Posterior vena cava (tissue), 2 donors: ENCODE data around the gene PPP1CA. TPM values are rescaled to one million over a fixed set of nuclear protein-coding genes. Genes with fewer than 3 reads are reported as not detected.

Experiments
- DNase-seq: peaks from one replicate; pipeline ENCODE4 v3.0.0-alpha.2; 2020; ENCODE audit warnings: low spot score
- intact Hi-C, 2 donors: fragments of 100-400 bp; cut with DNase I; formaldehyde crosslinking; loops; one replicate each; pipeline versions ENCODE4 v1.14.1 to v1.14.2; 2022 to 2023
- total RNA-seq, 2 donors: library from RNA; stranded (reverse); fragmentation: NEBNext Ultra II Directional; extraction: Animal tissue kit (Norgen Biotek cat#: 25700); gene quantifications; one replicate each; pipeline ENCODE4 v1.2.1, GENCODE V29; 2021
- donor health status: DM: yes; HTN: yes; CAD: no.
- donor health status: DM: yes; HTN: yes; CAD: no.

The PPP1CA gene
- total RNA-seq, 2 donors from 2014 or later, result 62.1 to 70.6 TPM

- intact Hi-C loops, result no loop called here
- no peak for DNase-seq
Measured at GRCh38 chr11:67349036-67349435, 52.6 kb downstream of the PPP1CA start.

Other genes with a start within 250 kb of the PPP1CA start
- gene GRK2, start 135.4 kb downstream of the PPP1CA start, total RNA-seq, result 10 to 100 TPM; 50.4 to 58.2 TPM
- gene ANKRD13D, start 112.6 kb downstream of the PPP1CA start, total RNA-seq, result 10 to 100 TPM; 40.7 to 42.8 TPM
- 10 to 100 TPM; 23.5 to 26.2 TPM for gene SSH3, start 98.3 kb downstream of the PPP1CA start, total RNA-seq
- 10 to 100 TPM; 56.1 to 60.9 TPM for gene POLD4, start 48.3 kb downstream of the PPP1CA start, total RNA-seq
- 10 to 100 TPM; 10.0 to 15.2 TPM for gene CLCF1, start 28.3 kb downstream of the PPP1CA start, total RNA-seq
- gene RAD9A, start 9.9 kb downstream of the PPP1CA start, total RNA-seq, result 10 to 100 TPM; 10.3 to 11.4 TPM
- 1 to 10 TPM; 2.9 to 3.4 TPM for gene TBC1D10C, start 2.2 kb upstream of the PPP1CA start, total RNA-seq
- 1 to 10 TPM; 1.4 to 1.6 TPM for gene CARNS1, start 13.8 kb upstream of the PPP1CA start, total RNA-seq
- gene RPS6KB2, start 26.6 kb upstream of the PPP1CA start, total RNA-seq, result 10 to 100 TPM; 28.9 TPM
- gene PTPRCAP, start 35.8 kb upstream of the PPP1CA start, total RNA-seq, result 1 to 10 TPM; 2.5 TPM
- gene CORO1B, start 41.6 kb upstream of the PPP1CA start, total RNA-seq, result 10 to 100 TPM; 62.6 to 79.7 TPM
- not detected for gene GPR152, start 50.9 kb upstream of the PPP1CA start, total RNA-seq
- gene CABP4, start 53.5 kb upstream of the PPP1CA start, total RNA-seq, result 1 to 10 TPM; 1.2 to 2.2 TPM
- 10 to 100 TPM; 31.0 to 35.9 TPM for gene TMEM134, start 67.4 kb upstream of the PPP1CA start, total RNA-seq
- 10 to 100 TPM; 44.4 to 50.5 TPM for gene AIP, start 81.2 kb upstream of the PPP1CA start, total RNA-seq
- 10 to 100 TPM; 31.5 to 42.7 TPM for gene PITPNM1, start 103.5 kb upstream of the PPP1CA start, total RNA-seq
- 10 to 100 TPM; 39.7 to 40.0 TPM for gene CDK2AP2, start 106.3 kb upstream of the PPP1CA start, total RNA-seq
- not detected for gene CABP2, start 121.6 kb upstream of the PPP1CA start, total RNA-seq
- 100 to 1,000 TPM; 338 to 370 TPM for gene GSTP1, start 182.0 kb upstream of the PPP1CA start, total RNA-seq
- 100 to 1,000 TPM; 112 to 116 TPM for gene NDUFV1, start 205.1 kb upstream of the PPP1CA start, total RNA-seq
- 1 to 10 TPM; 4.6 to 5.7 TPM for gene NUDT8, start 228.1 kb upstream of the PPP1CA start, total RNA-seq
- gene TBX10, start 237.9 kb upstream of the PPP1CA start, total RNA-seq, result not detected
- gene ACY3, start 248.9 kb upstream of the PPP1CA start, total RNA-seq, result not detected